Astrocyte (in vitro differentiated cells and primary cell): ENCODE measurements around the gene FANCI. TPM values are rescaled to one million over a fixed set of nuclear protein-coding genes. Genes with fewer than 3 reads are reported as not detected.

Experiments used
- DNase-seq: peaks from one replicate; pipeline ENCODE4 v3.0.0-alpha.2; 2010; ENCODE audit warnings: low read depth
- FAIRE-seq: peaks from 2 replicates; lab custom pipeline; 2011; peaks lifted over from hg19 to GRCh38; lab: Jason Lieb, UNC
- H2AFZ ChIP-seq: 2 replicates; pipeline ENCODE4 v1.6.0; 2012; ENCODE audit warnings: low read depth, low read length, inconsistent platforms
- H3K27ac ChIP-seq: 2 replicates; pipeline ENCODE4 v1.5.1; 2011; ENCODE audit warnings: low read depth, low read length, inconsistent platforms
- H3K27me3 ChIP-seq: 2 replicates; pipeline ENCODE4 v1.6.0; 2011; ENCODE audit warnings: low read length, inconsistent platforms; ENCODE audit not compliant: insufficient read depth
- H3K36me3 ChIP-seq: 2 replicates; pipeline ENCODE4 v1.5.1; 2011; ENCODE audit warnings: low read length, inconsistent platforms; ENCODE audit not compliant: insufficient read depth
- H3K4me1 ChIP-seq: 2 replicates; pipeline ENCODE4 v1.5.1; 2011; ENCODE audit warnings: low read length, inconsistent platforms; ENCODE audit not compliant: insufficient read depth
- H3K4me2 ChIP-seq: 2 replicates; pipeline ENCODE4 v1.6.0; 2012; ENCODE audit warnings: low read length, inconsistent platforms
- H3K4me3 ChIP-seq: 2 replicates; pipeline ENCODE4 v1.5.1; 2011; ENCODE audit warnings: low read depth, mild to moderate bottlenecking, low read length, inconsistent platforms; ENCODE audit not compliant: insufficient read depth
- H3K79me2 ChIP-seq: 2 replicates; pipeline ENCODE4 v1.6.0; 2012; ENCODE audit warnings: mild to moderate bottlenecking, low read length, inconsistent platforms; ENCODE audit not compliant: insufficient read depth
- H3K9ac ChIP-seq: 2 replicates; pipeline ENCODE4 v1.6.0; 2012; ENCODE audit warnings: mild to moderate bottlenecking, low read length, inconsistent platforms
- H3K9me3 ChIP-seq: 2 replicates; pipeline ENCODE4 v1.5.1; 2012; ENCODE audit warnings: low read depth, mild to moderate bottlenecking, low read length, inconsistent platforms; ENCODE audit not compliant: insufficient read depth
- H4K20me1 ChIP-seq: 2 replicates; pipeline ENCODE4 v1.6.0; 2012; ENCODE audit warnings: low read length, inconsistent platforms; ENCODE audit not compliant: insufficient read depth
- H3K27ac Mint-ChIP-seq: one replicate; pipeline ENCODE4 v1.8.0; 2021; ENCODE audit warnings: mild to moderate bottlenecking, mixed read lengths; ENCODE audit not compliant: unreplicated experiment
- H3K27me3 Mint-ChIP-seq: one replicate; pipeline ENCODE4 v1.8.0; 2021; ENCODE audit warnings: low read depth, mixed read lengths; ENCODE audit not compliant: unreplicated experiment
- H3K36me3 Mint-ChIP-seq: one replicate; pipeline ENCODE4 v1.8.0; 2021; ENCODE audit warnings: low read depth, mixed read lengths; ENCODE audit not compliant: unreplicated experiment
- H3K4me1 Mint-ChIP-seq: one replicate; pipeline ENCODE4 v1.8.0; 2021; ENCODE audit warnings: low read depth, mixed read lengths; ENCODE audit not compliant: unreplicated experiment
- H3K4me3 Mint-ChIP-seq: one replicate; pipeline ENCODE4 v1.8.0; 2021; ENCODE audit warnings: mild to moderate bottlenecking, moderate library complexity, mixed read lengths; ENCODE audit not compliant: unreplicated experiment
- H3K9me3 Mint-ChIP-seq: one replicate; pipeline ENCODE4 v1.8.0; 2021; ENCODE audit warnings: mild to moderate bottlenecking, mixed read lengths; ENCODE audit not compliant: unreplicated experiment
- EZH2 ChIP-seq: IDR thresholded peaks from 2 replicates; pipeline ENCODE4 v1.6.1; 2012; ENCODE audit warnings: mild to moderate bottlenecking, low read length, inconsistent platforms; ENCODE audit not compliant: insufficient read depth
- total RNA-seq: library from RNA; stranded (reverse); gene quantifications from 2 replicates; pipeline ENCODE4 v1.2.1, GENCODE V29; 2021
- TF ChIP-seq, protein P1 (sequence below): IDR thresholded peaks from 2 replicates; pipeline ENCODE4 v1.5.1; 2011; ENCODE audit warnings: low read depth, mild to moderate bottlenecking, inconsistent platforms, low read length, moderate library complexity; ENCODE audit not compliant: insufficient read depth

FANCI gene
- total RNA-seq, 1 donor from 2014 or later = 10.6 TPM

DNA sequence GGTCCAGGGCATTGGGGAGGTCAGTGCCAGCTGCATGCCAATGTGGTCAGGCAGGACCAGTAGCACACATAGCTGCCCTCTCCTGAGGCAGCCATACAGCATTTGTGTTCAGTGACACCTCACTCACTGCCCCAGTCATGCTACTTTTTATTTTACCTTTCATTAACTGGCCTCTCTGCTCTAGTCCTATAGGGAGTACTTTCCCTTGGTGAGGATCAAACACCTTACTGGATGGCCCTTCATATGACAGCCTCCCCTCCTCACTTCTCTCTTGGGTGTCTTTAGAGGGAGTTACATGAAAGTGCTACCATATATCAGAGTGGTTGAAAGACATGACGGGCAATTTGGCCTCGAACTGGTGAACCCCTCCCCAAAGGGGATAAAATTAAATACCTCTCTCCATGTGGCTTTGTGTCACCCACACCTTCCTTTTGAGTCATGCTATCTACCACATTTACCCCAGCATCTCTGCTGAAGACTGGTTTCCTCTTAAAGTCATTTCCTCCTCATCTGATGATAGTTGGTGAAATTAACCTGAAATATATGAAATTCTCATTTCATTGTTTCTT lies 40.0 kb upstream of the FANCI start:
- no peaks in the 10 kb centered on the region for H3K36me3 Mint-ChIP-seq
- Histone ChIP-seq H2AFZ (no peak overlapping the region), H3K9me3 (no peaks in the 10 kb centered on the region), H4K20me1 (no peaks in the 10 kb centered on the region), H3K9ac (no peak overlapping the region), H3K79me2 (no peaks in the 10 kb centered on the region), H3K4me2 (no peak overlapping the region), H3K4me1 (peaks cover 5% of the 10 kb centered on the region), H3K36me3 (no peaks in the 10 kb centered on the region), H3K27ac (no peak overlapping the region), H3K27me3 (no peaks in the 10 kb centered on the region), H3K4me3 (no peak overlapping the region)
- no peak for DNase-seq
- H3K27ac Mint-ChIP-seq = no peak overlapping the region
- H3K4me3 Mint-ChIP-seq = no peak overlapping the region
- no peaks in the 10 kb centered on the region for H3K9me3 Mint-ChIP-seq
- TF ChIP-seq, protein P1, sequence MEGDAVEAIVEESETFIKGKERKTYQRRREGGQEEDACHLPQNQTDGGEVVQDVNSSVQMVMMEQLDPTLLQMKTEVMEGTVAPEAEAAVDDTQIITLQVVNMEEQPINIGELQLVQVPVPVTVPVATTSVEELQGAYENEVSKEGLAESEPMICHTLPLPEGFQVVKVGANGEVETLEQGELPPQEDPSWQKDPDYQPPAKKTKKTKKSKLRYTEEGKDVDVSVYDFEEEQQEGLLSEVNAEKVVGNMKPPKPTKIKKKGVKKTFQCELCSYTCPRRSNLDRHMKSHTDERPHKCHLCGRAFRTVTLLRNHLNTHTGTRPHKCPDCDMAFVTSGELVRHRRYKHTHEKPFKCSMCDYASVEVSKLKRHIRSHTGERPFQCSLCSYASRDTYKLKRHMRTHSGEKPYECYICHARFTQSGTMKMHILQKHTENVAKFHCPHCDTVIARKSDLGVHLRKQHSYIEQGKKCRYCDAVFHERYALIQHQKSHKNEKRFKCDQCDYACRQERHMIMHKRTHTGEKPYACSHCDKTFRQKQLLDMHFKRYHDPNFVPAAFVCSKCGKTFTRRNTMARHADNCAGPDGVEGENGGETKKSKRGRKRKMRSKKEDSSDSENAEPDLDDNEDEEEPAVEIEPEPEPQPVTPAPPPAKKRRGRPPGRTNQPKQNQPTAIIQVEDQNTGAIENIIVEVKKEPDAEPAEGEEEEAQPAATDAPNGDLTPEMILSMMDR = no peak
- no peak for TF ChIP-seq EZH2
- H3K27me3 Mint-ChIP-seq = no peaks in the 10 kb centered on the region
- H3K4me1 Mint-ChIP-seq = peaks cover 13% of the 10 kb centered on the region
- FAIRE-seq = no peak

DNA sequence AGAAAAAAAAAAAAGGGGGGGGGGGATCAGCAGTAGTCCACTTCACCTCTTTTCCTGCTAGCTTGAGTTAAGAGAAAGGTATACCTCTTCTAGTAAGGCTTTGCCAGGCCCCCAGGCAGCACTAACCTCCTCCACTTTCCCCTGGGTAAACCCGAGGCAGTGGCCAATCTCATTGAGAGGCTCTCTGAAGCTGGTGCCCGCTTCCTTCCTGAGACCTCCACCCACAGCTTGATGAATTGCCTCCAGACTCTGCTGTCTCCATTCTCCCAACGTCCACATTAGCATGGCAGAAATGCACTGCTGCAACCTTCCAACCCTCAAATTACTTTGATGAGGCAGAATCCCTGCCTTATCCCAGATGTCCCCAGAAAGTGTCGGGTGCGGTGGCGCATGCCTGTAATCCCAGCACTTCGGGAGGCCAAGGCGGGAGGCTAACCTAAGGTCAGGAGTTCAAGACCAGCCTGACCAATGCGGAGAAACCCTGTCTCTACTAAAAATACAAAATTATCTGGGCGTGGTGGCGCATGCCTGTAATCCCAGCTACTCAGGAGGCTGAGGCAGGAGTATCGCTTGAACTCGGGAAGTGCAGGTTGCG lies 37.7 kb upstream of the FANCI start:
- DNase-seq (no peak), FAIRE-seq (no peak)
- Mint-ChIP-seq H3K4me3 (no peak overlapping the region), H3K27ac (no peak overlapping the region), H3K4me1 (peaks cover 3% of the 10 kb centered on the region), H3K9me3 (no peaks in the 10 kb centered on the region), H3K36me3 (peaks cover 3% of the 10 kb centered on the region), H3K27me3 (peaks cover 6% of the 10 kb centered on the region)
- no peaks in the 10 kb centered on the region for H3K79me2 ChIP-seq
- H3K4me1 ChIP-seq = peaks cover 5% of the 10 kb centered on the region
- H3K4me2 ChIP-seq = no peak overlapping the region
- no peak overlapping the region for H2AFZ ChIP-seq
- no peaks in the 10 kb centered on the region for H3K9me3 ChIP-seq
- H4K20me1 ChIP-seq = no peaks in the 10 kb centered on the region
- no peak overlapping the region for H3K27ac ChIP-seq
- no peaks in the 10 kb centered on the region for H3K27me3 ChIP-seq
- H3K36me3 ChIP-seq = no peaks in the 10 kb centered on the region
- TF ChIP-seq EZH2 = no peak
- TF ChIP-seq, protein P1 = no peak
- H3K9ac ChIP-seq = no peak overlapping the region
- no peak overlapping the region for H3K4me3 ChIP-seq

DNA sequence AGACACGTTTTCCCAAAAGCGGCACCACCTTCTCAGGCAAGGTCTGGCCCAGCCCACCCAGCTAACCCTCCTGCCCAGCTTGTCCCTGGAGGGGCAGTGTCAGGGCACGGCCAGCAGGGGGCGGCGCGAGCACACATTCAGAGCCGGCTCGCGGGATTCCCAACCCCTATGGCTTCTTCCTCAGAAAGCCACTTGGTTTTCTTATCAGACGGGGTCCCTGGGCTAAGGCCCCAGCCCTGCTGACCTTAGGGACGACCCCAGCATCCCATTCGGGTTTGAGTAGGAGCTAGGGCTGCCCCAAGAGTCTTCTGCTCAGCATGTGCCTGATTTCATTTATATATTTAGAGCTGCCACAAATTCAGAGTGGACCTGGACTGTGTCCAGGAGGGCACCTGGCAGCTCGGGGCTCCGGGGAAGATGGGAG lies 36.9 kb upstream of the FANCI start:
- Mint-ChIP-seq H3K4me1 (peaks cover 3% of the 10 kb centered on the region), H3K4me3 (no peak overlapping the region), H3K36me3 (peaks cover 3% of the 10 kb centered on the region), H3K27me3 (peaks cover 9% of the 10 kb centered on the region), H3K27ac (no peak overlapping the region), H3K9me3 (no peaks in the 10 kb centered on the region)
- no peaks in the 10 kb centered on the region for H3K27me3 ChIP-seq
- H3K36me3 ChIP-seq = no peaks in the 10 kb centered on the region
- no peaks in the 10 kb centered on the region for H3K79me2 ChIP-seq
- H2AFZ ChIP-seq = peak overlapping the region; percentile 48
- H4K20me1 ChIP-seq = no peaks in the 10 kb centered on the region
- FAIRE-seq (no peak), DNase-seq (peak; percentile 27)
- H3K27ac ChIP-seq = no peak overlapping the region
- no peak overlapping the region for H3K4me3 ChIP-seq
- TF ChIP-seq, protein P1 = peak; percentile 85
- TF ChIP-seq EZH2 = no peak
- peak overlapping the region; percentile 62 for H3K4me2 ChIP-seq
- no peak overlapping the region for H3K9ac ChIP-seq
- H3K4me1 ChIP-seq = peaks cover 5% of the 10 kb centered on the region
- no peaks in the 10 kb centered on the region for H3K9me3 ChIP-seq
